GM10266 (cell line): ENCODE results near the gene KCTD12.
"Not testable (repeated sequence)": the region's sequence is repeated elsewhere in the genome, so short reads cannot be mapped to it uniquely, and the experiment has no call there.

Experiments used
- DNase-seq: peaks from one replicate; pipeline ENCODE4 v3.0.0; 2012; ENCODE audit errors: extremely low spot score
- TF ChIP-seq, protein P1 (sequence below): IDR thresholded peaks from 2 replicates; pipeline ENCODE4 v1.5.1; 2012; ENCODE audit warnings: mild to moderate bottlenecking, low read depth; ENCODE audit not compliant: control insufficient read depth, insufficient read depth; ENCODE audit errors: missing control alignments

The KCTD12 gene

DNA sequence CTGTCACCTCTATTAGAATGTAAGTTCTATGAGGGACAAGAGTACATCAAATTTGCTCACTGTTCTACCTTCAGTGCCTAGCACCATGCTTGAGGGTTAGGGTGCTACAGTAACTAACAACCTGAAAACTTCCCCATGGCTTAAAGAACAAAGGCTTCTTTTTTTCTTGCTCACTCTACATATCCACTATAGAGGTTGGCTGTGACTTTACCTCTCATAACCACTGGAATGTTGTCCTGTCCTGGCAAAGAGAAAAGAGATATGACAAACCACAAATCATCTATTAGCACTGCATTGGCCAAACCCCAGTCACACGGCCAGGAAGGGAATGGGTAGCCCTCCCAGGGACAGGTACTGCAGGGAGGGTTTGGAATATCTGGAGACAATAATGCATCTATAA, 38.9 kb upstream of the KCTD12 start:
- no peak for DNase-seq
- TF ChIP-seq, protein P1, sequence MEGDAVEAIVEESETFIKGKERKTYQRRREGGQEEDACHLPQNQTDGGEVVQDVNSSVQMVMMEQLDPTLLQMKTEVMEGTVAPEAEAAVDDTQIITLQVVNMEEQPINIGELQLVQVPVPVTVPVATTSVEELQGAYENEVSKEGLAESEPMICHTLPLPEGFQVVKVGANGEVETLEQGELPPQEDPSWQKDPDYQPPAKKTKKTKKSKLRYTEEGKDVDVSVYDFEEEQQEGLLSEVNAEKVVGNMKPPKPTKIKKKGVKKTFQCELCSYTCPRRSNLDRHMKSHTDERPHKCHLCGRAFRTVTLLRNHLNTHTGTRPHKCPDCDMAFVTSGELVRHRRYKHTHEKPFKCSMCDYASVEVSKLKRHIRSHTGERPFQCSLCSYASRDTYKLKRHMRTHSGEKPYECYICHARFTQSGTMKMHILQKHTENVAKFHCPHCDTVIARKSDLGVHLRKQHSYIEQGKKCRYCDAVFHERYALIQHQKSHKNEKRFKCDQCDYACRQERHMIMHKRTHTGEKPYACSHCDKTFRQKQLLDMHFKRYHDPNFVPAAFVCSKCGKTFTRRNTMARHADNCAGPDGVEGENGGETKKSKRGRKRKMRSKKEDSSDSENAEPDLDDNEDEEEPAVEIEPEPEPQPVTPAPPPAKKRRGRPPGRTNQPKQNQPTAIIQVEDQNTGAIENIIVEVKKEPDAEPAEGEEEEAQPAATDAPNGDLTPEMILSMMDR: no peak

DNA sequence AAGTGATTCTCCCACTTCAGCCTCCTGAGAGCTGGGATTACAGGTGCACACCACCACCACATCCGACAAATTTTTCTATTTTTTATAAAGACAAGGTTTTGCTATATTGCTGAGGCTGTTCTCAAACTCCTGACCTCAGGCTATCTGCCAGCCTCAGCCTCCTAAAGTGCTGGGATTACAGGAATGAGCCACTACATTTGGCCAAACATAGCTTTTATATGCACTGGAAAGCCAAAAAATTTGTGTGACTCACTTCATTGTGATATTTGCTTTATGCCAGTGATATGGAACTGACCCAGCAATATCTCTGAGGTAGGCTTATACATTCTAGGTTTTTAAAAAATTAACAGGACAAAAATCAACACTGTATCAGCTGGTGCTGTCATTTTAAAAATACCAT, 35.3 kb upstream of the KCTD12 start:
- no peak for DNase-seq
- TF ChIP-seq, protein P1: no peak

DNA sequence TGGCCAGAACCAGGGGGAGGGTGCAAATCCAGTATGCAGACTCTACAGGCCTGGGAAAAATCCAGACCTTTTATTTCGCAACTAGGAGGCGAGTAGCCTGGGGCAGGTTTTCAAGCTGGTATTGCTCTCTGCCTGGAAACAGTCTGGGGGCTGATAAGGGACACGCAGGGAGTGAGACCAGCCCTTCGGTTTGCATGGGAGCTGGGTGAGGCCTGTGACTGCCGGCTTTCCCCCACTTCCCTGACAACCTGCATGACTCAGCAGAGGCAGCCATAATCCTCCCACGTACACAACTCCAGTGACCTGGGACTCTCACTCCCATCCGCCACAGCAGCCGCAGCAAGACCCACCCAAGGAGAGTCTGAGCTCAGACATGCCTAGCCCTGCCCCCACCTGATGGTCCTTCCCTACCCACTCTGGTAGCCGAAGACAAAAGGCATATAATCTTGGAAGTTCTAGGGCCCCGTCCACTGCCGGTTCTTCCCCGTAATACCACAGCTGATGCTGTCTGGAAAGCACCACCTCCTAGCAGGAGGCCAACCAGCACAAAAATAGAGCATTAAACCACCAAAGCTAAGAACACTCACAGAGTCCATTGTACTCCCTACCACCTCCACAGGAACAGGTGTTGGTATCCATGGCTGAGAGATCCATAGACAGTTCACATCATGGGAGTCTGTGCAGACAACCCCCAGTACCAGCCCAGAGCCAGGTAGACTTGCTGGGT, 31.7 kb upstream of the KCTD12 start:
- not testable (repeated sequence) for DNase-seq

DNA sequence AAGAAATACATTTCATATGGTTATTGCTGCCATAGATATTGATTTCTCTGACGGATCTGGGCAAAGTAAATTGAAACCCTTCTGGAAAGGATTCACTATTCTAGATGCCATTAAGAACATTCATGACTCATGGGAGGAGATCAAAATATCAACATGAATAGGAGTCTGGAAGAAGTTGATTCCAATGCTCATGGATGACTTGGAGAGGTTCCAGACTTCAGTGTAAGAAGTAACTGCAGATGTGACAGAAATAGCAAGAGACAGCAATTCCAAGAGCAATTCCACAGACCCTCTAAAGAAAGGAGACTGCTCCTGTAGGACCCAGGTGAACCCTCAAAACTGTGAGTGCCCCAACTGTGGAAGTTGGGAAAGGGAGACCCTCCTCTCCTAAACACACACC, 30.9 kb upstream of the KCTD12 start:
- DNase-seq: no peak
- TF ChIP-seq, protein P1: no peak

DNA sequence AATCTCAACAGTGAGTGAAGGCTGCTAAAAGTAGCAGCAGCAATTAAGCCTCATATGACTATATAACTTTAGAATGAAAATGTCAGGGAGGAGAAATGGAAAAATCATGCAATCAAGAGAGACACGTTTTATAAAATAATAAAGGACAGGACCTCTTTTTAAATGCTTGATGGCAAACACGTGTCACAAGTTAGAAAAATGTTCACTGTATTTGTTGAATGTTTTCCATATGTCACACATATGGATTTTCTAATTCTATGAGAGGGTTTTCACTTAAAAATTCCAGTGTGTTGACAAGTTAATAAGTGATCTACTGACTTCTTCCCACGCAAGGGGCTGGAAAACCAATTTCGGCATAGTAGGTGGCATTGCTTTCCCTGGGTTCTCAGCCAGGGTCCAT, 27.7 kb upstream of the KCTD12 start:
- DNase-seq: no peak
- TF ChIP-seq, protein P1: no peak

DNA sequence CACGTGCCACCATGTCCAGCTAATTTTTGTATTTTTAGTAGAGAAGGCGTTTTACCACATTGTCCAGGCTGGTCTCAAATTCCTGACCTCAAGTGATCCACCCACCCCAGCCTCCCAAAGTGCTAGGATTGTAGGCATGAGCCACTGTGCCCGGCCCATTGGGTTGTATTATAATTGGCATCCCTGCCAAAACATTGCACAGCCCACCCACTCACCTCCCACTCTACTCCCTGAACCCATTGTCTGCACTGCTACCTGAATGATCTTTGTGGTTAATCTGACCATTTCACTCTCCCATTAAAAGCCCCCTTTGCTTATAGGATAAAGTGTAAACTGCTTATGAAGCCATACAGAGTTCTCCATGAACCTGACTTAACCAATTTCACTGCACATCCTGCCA, 26.3 kb upstream of the KCTD12 start:
- no peak for DNase-seq
- TF ChIP-seq, protein P1: no peak

DNA sequence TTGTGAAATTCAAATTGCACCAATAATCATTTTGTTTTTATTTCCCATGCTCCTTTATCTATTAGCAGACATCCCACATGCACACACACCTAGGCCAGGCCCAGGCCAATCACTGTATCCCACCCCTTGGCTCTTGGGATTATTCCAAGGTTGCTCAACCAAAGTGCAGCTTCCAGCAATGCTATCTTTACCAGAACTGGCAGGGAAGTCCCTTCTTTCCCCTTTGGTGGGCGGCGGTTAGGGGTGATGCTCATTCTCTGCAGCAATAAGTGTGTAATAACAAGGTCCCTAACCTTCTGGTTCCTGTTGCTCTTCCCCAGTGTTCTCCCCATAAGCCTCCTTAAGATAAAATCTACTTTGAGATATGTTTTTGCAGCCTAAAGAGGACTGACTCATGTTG, 18.3 kb upstream of the KCTD12 start:
- DNase-seq: no peak
- TF ChIP-seq, protein P1: no peak
